Right atrium auricular region (tissue), 2 donors: ENCODE measurements around the gene F11R. TPM values are rescaled to one million over a fixed set of nuclear protein-coding genes. Genes with fewer than 3 reads are reported as not detected.

ENCODE experiments used
- DNase-seq: peaks from one replicate; pipeline ENCODE4 v3.0.0-alpha.2; 2019; ENCODE audit warnings: low spot score
- H3K27ac ChIP-seq, 2 donors: fragments of 200-600 bp; sonication (generic); 1 replicate in 1 of 2; 2 replicates in 1 of 2; pipeline ENCODE4 v1.5.1; 2016 to 2019
- H3K27me3 ChIP-seq, 2 donors: fragments of 200-600 bp; sonication (generic); one replicate each; pipeline versions ENCODE4 v1.5.1 to v1.6.0; 2017 to 2019
- H3K36me3 ChIP-seq: fragments of 200-600 bp; sonication (generic); one replicate; pipeline ENCODE4 v1.5.1; 2016
- H3K4me1 ChIP-seq, 2 donors: fragments of 200-600 bp; sonication (generic); one replicate each; pipeline versions ENCODE4 v1.5.1 to v1.6.0; 2017 to 2019
- H3K4me3 ChIP-seq, 2 donors: fragments of 200-600 bp; sonication (generic); 1 replicate in 1 of 2; 2 replicates in 1 of 2; pipeline ENCODE4 v1.5.1; 2017 to 2019; ENCODE audit warnings: mild to moderate bottlenecking in 1 of 2, moderate library complexity in 1 of 2
- H3K9me3 ChIP-seq, 2 donors: fragments of 200-600 bp; sonication (generic); one replicate each; pipeline ENCODE4 v1.5.1; 2019
- CTCF ChIP-seq, 2 donors: fragments of 200-600 bp; sonication (generic); IDR thresholded peaks; one replicate each; pipeline ENCODE4 v1.5.1; 2019; ENCODE audit warnings: antibody characterized with exemption in 2 of 2
- total RNA-seq, 2 donors: library from RNA; depleted of rRNA; stranded (reverse); fragments of >200 nt; gene quantifications; one replicate each; pipeline ENCODE4 v1.1.0, GENCODE V29; 2016

Gene F11R
- total RNA-seq, 2 donors from 2014 or later = 11.2 to 26.2 TPM

- no peaks in the 10 kb centered on the region for H3K27me3 ChIP-seq
- no peak for TF ChIP-seq CTCF (IDR thresholded peaks at IDR 0.05)
- no peak overlapping the region for H3K4me3 ChIP-seq
- no peaks in the 10 kb centered on the region for H3K9me3 ChIP-seq
- H3K36me3 ChIP-seq = no peaks in the 10 kb centered on the region
- peaks cover 0 to 6% of the 10 kb centered on the region in 2 donors for H3K4me1 ChIP-seq
- no peak for DNase-seq
- no peak overlapping the region for H3K27ac ChIP-seq
These were observed 28.2 kb upstream of the F11R start for GRCh38 chr1:161048949-161049722.

- Histone ChIP-seq H3K4me3 (no peak overlapping the region), H3K27ac (no peak overlapping the region), H3K27me3 (no peaks in the 10 kb centered on the region), H3K36me3 (peaks cover 7% of the 10 kb centered on the region), H3K4me1 (peaks cover 0 to 16% of the 10 kb centered on the region in 2 donors), H3K9me3 (no peaks in the 10 kb centered on the region)
- no peak for TF ChIP-seq CTCF (IDR thresholded peaks at IDR 0.05)
- DNase-seq = no peak
These were observed 26.8 kb upstream of the F11R start for GRCh38 chr1:161047436-161048420.

- Histone ChIP-seq H3K27me3 (no peaks in the 10 kb centered on the region), H3K9me3 (no peaks in the 10 kb centered on the region), H3K27ac (peak overlapping the region; percentile 91 to 93), H3K4me3 (peak overlapping the region; percentile 63 to 82), H3K4me1 (peaks cover 0 to 16% of the 10 kb centered on the region in 2 donors), H3K36me3 (peaks cover 17% of the 10 kb centered on the region)
- TF ChIP-seq CTCF (IDR thresholded peaks at IDR 0.05) = no peak
- no peak for DNase-seq
These were observed 25.8 kb upstream of the F11R start for GRCh38 chr1:161046605-161047228.

GRCh38 chr1:161045736-161046604 lies 25.0 kb upstream of the F11R start, which contains the start of gene USF1:
TSS of gene USF1 (minus strand) at chr1:161045977. CDS start at chr1:161043275, 2,702 bp downstream.
- DNase-seq = peak; percentile 96
- Histone ChIP-seq H3K27me3 (no peaks in the 10 kb centered on the region), H3K9me3 (no peaks in the 10 kb centered on the region), H3K27ac (peak within 1 kb of the TSS; percentile 91 to 93), H3K4me3 (peak within 1 kb of the TSS; percentile 63 to 82), H3K4me1 (peaks cover 0 to 16% of the 10 kb centered on the region in 2 donors), H3K36me3 (peaks cover 24% of the 10 kb centered on the region)
- no peak for TF ChIP-seq CTCF (IDR thresholded peaks at IDR 0.05)
